Mesendoderm (in vitro differentiated cells): ENCODE data around the gene SLC45A1.

Source experiments
- DNase-seq: peaks from one replicate; pipeline ENCODE4 v3.0.0; 2013
- H2AK5ac ChIP-seq: 2 replicates; pipeline ENCODE4 v1.6.1; 2013; ENCODE audit warnings: low read length, inconsistent platforms
- H2BK120ac ChIP-seq: 2 replicates; pipeline ENCODE4 v1.6.1; 2013; ENCODE audit warnings: low read depth, mild to moderate bottlenecking, low read length, moderate library complexity, mixed read lengths
- H2BK15ac ChIP-seq: replicated peaks from 2 replicates; pipeline ENCODE4 v1.6.1; 2013; ENCODE audit warnings: low read depth, mild to moderate bottlenecking, moderate library complexity
- H2BK5ac ChIP-seq: 2 replicates; pipeline ENCODE4 v1.6.1; 2013; ENCODE audit warnings: low read length, inconsistent platforms
- H3K18ac ChIP-seq: 2 replicates; pipeline ENCODE4 v1.6.1; 2013; ENCODE audit warnings: mild to moderate bottlenecking, low read length, mixed read lengths
- H3K23ac ChIP-seq: one replicate; pipeline ENCODE4 v1.6.1; 2013; ENCODE audit warnings: low read length
- H3K27ac ChIP-seq: 2 replicates; pipeline ENCODE4 v1.5.1; 2013; ENCODE audit warnings: low read depth, mild to moderate bottlenecking, inconsistent platforms, low read length, moderate library complexity
- H3K27me3 ChIP-seq: 2 replicates; pipeline ENCODE4 v1.6.1; 2013; ENCODE audit warnings: low read length, control low read depth, mild to moderate bottlenecking, inconsistent platforms; ENCODE audit not compliant: insufficient read depth, poor library complexity
- H3K36me3 ChIP-seq: 2 replicates; pipeline ENCODE4 v1.6.1; 2013; ENCODE audit warnings: low read length, inconsistent platforms; ENCODE audit not compliant: control insufficient read depth, insufficient read depth
- H3K4ac ChIP-seq: one replicate; pipeline ENCODE4 v1.6.1; 2013; ENCODE audit warnings: low read depth, mild to moderate bottlenecking, low read length, moderate library complexity
- H3K4me1 ChIP-seq: 2 replicates; pipeline ENCODE4 v1.6.1; 2013; ENCODE audit warnings: low read depth, low read length, inconsistent platforms; ENCODE audit not compliant: control insufficient read depth
- H3K4me2 ChIP-seq: 2 replicates; pipeline ENCODE4 v1.6.1; 2013; ENCODE audit warnings: low read length
- H3K4me3 ChIP-seq: 2 replicates; pipeline ENCODE4 v1.5.1; 2013; ENCODE audit warnings: mild to moderate bottlenecking, low read length
- H3K56ac ChIP-seq: one replicate; pipeline ENCODE4 v1.6.1; 2013; ENCODE audit warnings: low read length
- H3K79me1 ChIP-seq: 2 replicates; pipeline ENCODE4 v1.6.1; 2013; ENCODE audit warnings: low read length, inconsistent platforms
- H3K79me2 ChIP-seq: 2 replicates; pipeline ENCODE4 v1.6.1; 2013; ENCODE audit warnings: mild to moderate bottlenecking, low read length; ENCODE audit not compliant: control insufficient read depth, insufficient read depth
- H3K9ac ChIP-seq: 2 replicates; pipeline ENCODE4 v1.6.1; 2013; ENCODE audit warnings: low read length, inconsistent platforms
- H4K5ac ChIP-seq: one replicate; pipeline ENCODE4 v1.6.1; 2013; ENCODE audit warnings: low read length
- H4K8ac ChIP-seq: one replicate; pipeline ENCODE4 v1.6.1; 2013; ENCODE audit warnings: low read depth, mild to moderate bottlenecking, control low read depth, low read length, moderate library complexity
- WGBS: extraction: QIAGEN DNeasy Blood & Tissue Kit; methylation state at CpG from one replicate; pipeline ENCODE4 v1.1.7; 2013; ENCODE audit warnings: low lambda C conversion rate, missing lambda C conversion rate; ENCODE audit not compliant: insufficient coverage; ENCODE audit errors: extremely low coverage; 5-methylcytosine and 5-hydroxymethylcytosine counted together

Gene SLC45A1

DNA sequence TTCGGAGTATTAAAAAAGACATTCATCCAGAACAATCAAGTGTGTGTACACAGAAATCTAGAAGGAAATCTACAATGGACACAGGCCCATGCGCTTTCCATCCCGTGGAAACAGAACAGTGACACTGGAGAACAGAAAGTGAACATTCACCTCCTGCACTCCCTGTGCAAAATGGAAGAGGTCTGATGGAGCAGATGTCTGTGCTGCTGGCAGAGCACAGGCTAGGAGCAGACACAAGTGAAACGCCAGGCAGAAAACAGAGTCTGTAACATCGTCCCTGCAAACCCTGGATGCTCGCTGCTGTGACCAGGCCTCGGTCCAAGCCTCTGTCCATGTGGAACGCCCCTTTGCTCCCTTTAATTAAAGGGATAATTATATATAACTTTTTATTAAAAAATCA, 36.1 kb downstream of the SLC45A1 start:
- H3K27ac ChIP-seq: no peak overlapping the region
- no peaks in the 10 kb centered on the region for H3K27me3 ChIP-seq

DNA sequence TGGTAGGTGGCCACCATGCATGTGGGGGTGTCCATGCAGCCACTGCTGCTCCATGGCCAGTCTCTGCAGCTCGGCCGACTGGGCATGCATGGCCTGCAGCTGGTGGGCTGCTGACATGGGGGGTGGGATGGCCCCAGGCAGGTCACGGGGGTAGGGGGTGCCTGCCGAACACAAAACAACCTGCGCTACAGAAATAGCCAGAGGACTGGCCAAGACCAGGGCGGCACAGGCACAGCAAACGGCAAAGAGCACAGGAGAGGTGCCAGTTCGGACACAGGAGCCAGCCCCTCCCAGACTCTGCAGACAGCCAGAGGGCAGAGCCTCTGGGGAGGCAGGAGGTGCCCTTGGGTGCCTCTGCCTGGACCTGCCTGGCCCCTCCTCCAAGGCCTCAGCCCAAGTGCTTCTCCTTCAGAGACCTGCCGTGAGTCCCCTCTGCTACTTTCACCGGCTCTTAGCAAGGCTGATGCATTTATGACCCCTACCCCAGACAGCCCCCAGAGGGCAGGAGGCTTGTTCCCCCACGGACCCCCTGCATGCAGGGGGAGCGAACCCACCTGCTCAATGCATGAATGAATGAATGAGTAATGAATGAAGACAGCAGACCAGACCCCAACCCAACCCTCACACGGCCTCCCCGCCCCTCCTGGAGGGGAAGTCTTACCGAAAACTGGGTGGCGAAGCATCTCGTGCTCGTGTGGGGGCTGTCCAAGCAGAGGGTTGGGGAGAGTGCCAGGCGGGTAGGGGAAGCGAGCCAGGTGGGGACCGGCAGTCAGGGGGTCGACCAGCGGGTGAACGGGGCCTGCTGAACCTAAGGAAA, 37.7 kb downstream of the SLC45A1 start:
- no peaks in the 10 kb centered on the region for H3K79me2 ChIP-seq
- no peak overlapping the region for H3K4me2 ChIP-seq
- no peak overlapping the region for H2BK5ac ChIP-seq
- H3K23ac ChIP-seq: no peak overlapping the region
- no peaks in the 10 kb centered on the region for H3K79me1 ChIP-seq
- H3K27me3 ChIP-seq: no peaks in the 10 kb centered on the region
- DNase-seq: no peak
- H2BK15ac ChIP-seq: no peak overlapping the region
- H2AK5ac ChIP-seq: no peak overlapping the region
- H4K8ac ChIP-seq: no peak overlapping the region
- no peak overlapping the region for H3K27ac ChIP-seq
- no peak overlapping the region for H3K9ac ChIP-seq
- H3K56ac ChIP-seq: no peak overlapping the region
- H3K36me3 ChIP-seq: peaks cover 17% of the 10 kb centered on the region
- no peaks in the 10 kb centered on the region for H3K4me1 ChIP-seq
- H4K5ac ChIP-seq: no peak overlapping the region
- WGBS: no CpG with 5 or more reads among the region's 24 CpGs
- H2BK120ac ChIP-seq: no peak overlapping the region
- no peak overlapping the region for H3K4ac ChIP-seq
- H3K4me3 ChIP-seq: no peak overlapping the region
- no peak overlapping the region for H3K18ac ChIP-seq

More for the DNA sequence above, 36.1 kb downstream of the SLC45A1 start:
- no peak overlapping the region for H3K18ac ChIP-seq
- no peaks in the 10 kb centered on the region for H3K79me1 ChIP-seq
- H3K36me3 ChIP-seq: peaks cover 12% of the 10 kb centered on the region
- no peak overlapping the region for H3K4me2 ChIP-seq
- no peak overlapping the region for H4K8ac ChIP-seq
- no CpG with 5 or more reads among the region's 8 CpGs for WGBS
- no peak overlapping the region for H3K56ac ChIP-seq
- no peak overlapping the region for H2BK5ac ChIP-seq
- no peak overlapping the region for H2BK15ac ChIP-seq
- H3K4ac ChIP-seq: no peak overlapping the region
- no peak overlapping the region for H4K5ac ChIP-seq
- no peak for DNase-seq
- H3K23ac ChIP-seq: no peak overlapping the region
- H3K79me2 ChIP-seq: no peaks in the 10 kb centered on the region
- no peak overlapping the region for H2BK120ac ChIP-seq
- H3K4me3 ChIP-seq: no peak overlapping the region
- no peak overlapping the region for H3K9ac ChIP-seq
- no peaks in the 10 kb centered on the region for H3K4me1 ChIP-seq
- no peak overlapping the region for H2AK5ac ChIP-seq

DNA sequence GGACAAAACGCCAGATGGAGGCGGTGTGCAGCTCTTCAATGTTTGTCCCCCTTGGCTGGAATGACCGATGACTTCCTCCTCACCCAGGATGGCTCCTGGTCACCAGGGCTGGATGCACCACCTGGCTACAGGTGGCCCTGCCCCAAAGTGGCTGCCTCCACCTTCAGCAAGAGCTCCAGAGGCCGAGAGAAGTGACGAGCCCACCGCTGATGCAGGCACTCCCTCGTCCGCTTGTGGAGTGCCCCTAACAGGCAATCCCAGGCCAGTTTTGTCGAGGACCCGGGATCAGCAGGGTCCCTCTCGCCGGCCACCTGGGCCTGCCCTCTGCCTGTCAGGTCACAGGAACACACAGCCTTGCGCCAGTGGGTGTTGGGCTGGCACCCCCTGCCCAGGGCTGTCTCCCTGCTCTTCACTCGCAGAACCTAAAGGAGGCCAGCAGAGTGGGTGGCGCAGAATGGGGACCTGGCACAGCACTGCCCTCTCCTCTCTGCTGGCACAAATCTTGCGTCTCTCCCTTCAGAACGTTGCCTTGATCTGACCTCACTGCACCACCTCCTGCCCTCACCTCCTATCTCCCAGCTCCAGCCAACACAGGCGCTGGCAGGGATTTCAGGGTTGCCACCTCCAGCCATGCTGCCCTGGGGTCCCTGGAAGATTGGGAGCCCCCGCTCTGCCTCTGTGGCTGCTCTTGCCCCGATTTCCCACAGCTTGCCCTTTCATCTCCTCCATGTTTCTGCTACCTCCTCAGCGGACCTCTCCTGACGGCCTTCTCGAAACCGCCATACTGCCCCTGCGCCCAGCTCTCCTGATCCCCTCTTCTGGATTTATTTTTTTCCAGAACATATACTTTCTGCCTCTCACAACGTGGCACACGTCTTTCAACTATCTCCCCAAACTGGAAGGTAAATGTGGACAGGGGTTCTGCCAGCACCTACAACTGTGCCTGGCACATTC, 38.6 kb downstream of the SLC45A1 start:
- Histone ChIP-seq H2AK5ac (no peak overlapping the region), H3K9ac (no peak overlapping the region), H3K4me2 (no peak overlapping the region), H3K4ac (no peak overlapping the region), H2BK120ac (no peak overlapping the region), H3K27me3 (no peaks in the 10 kb centered on the region), H3K79me1 (no peaks in the 10 kb centered on the region), H3K79me2 (no peaks in the 10 kb centered on the region), H3K27ac (no peak overlapping the region), H4K5ac (no peak overlapping the region), H3K4me1 (no peaks in the 10 kb centered on the region), H3K23ac (no peak overlapping the region), H3K56ac (no peak overlapping the region), H4K8ac (no peak overlapping the region), H2BK5ac (no peak overlapping the region), H2BK15ac (no peak overlapping the region), H3K18ac (no peak overlapping the region), H3K4me3 (no peak overlapping the region), H3K36me3 (peaks cover 23% of the 10 kb centered on the region)
- no CpG with 5 or more reads among the region's 27 CpGs for WGBS
- DNase-seq: no peak

DNA sequence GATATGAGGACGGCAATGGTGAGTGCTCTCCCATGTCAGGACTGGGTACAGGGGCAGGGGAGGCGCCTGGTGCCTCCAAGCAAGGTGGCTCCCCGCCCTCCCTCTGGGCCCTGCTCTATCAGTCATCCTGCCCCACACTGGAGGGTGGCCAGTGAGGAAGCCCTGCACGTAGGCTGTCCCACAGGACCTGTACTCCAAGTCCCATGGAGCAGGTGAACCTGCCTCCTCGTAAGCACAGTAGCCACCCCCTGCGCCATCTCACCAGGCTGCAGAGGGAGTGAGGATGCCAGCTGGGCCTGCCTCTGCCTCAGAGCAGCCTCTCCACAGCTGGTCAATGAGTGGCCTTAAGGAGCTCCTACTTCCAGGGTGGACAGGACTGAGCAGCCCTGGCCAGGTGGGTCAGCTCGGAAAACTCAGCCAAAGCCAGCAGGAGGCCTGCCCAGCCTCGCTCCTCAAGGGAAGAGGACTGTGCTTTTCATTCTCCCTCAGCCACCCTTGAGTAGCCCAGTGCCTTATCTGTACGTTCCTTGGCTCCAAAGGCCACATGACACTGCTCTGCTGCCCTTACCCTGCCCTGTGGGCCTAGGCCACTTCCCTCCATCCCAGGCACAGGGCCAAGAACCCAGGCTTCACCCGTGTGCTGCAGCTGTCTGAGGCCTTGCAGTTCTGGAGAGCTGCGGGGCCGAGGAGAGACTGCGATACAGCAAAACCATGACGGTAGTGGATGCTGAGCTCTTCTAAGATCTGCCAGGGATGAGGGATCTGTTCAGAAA, 39.6 kb downstream of the SLC45A1 start:
- Histone ChIP-seq H3K4me1 (no peaks in the 10 kb centered on the region), H3K9ac (no peak overlapping the region), H3K4me3 (no peak overlapping the region), H2BK5ac (no peak overlapping the region), H4K5ac (no peak overlapping the region), H3K4me2 (no peak overlapping the region), H4K8ac (no peak overlapping the region), H3K79me2 (no peaks in the 10 kb centered on the region), H3K27me3 (no peaks in the 10 kb centered on the region), H3K36me3 (peaks cover 27% of the 10 kb centered on the region), H2BK120ac (no peak overlapping the region), H3K27ac (no peak overlapping the region), H3K23ac (no peak overlapping the region), H2BK15ac (no peak overlapping the region), H3K79me1 (no peaks in the 10 kb centered on the region), H3K56ac (no peak overlapping the region), H3K4ac (no peak overlapping the region), H2AK5ac (no peak overlapping the region), H3K18ac (no peak overlapping the region)
- no peak for DNase-seq
- WGBS: no CpG with 5 or more reads among the region's 14 CpGs

DNA sequence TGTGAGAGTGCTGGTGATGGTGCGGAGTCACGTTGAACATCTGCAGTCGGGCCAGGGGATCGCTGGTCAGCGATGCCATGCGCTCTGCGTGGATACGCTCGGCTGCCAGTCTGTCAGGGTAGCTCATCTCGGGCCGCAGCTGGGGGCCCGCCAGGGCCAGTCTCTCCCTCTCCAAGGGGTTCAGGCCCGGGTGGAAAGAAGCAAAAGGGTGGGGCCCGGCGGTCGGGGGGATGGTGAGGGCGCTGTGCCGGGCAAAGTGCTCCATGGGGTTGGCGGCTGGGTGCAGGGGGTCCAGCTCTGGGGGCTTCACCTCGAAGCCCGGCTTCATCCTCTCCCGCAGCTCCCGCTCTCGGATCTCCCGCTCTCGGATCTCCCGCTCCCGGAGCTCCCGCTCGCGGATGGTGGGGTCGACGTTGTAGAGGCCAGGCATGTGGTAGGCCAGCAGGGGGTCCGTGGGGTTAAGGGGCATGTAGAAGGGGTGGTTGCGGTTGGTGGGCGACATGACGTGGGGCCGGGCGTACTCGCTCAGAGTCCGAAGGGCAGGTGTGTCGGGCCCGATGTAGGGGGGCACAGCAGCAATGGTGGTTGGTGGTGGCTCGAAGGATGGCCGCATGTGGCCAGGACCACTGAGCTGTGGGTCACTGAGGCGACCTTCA, 40.5 kb downstream of the SLC45A1 start:
- no peak overlapping the region for H3K4me3 ChIP-seq
- no peaks in the 10 kb centered on the region for H3K4me1 ChIP-seq
- no peak overlapping the region for H4K5ac ChIP-seq
- no peaks in the 10 kb centered on the region for H3K79me2 ChIP-seq
- H4K8ac ChIP-seq: no peak overlapping the region
- no peaks in the 10 kb centered on the region for H3K27me3 ChIP-seq
- no peak for DNase-seq
- no peak overlapping the region for H3K18ac ChIP-seq
- no peak overlapping the region for H2AK5ac ChIP-seq
- H3K79me1 ChIP-seq: no peaks in the 10 kb centered on the region
- no peak overlapping the region for H2BK15ac ChIP-seq
- H3K36me3 ChIP-seq: peaks cover 27% of the 10 kb centered on the region
- no peak overlapping the region for H3K4ac ChIP-seq
- no peak overlapping the region for H3K27ac ChIP-seq
- WGBS: no CpG with 5 or more reads among the region's 46 CpGs
- no peak overlapping the region for H3K56ac ChIP-seq
- H3K4me2 ChIP-seq: no peak overlapping the region
- no peak overlapping the region for H2BK120ac ChIP-seq
- no peak overlapping the region for H3K23ac ChIP-seq
- no peak overlapping the region for H2BK5ac ChIP-seq
- no peak overlapping the region for H3K9ac ChIP-seq
